NT2/D1 (cell line): ENCODE measurements around the gene LTBP1.

ENCODE experiments used
- DNase-seq: peaks from one replicate; pipeline ENCODE4 v3.0.0-alpha.2; 2011; ENCODE audit warnings: low read depth, low spot score
- H3K27me3 ChIP-seq: 2 replicates; pipeline ENCODE4 v1.6.0; 2011; ENCODE audit warnings: mild to moderate bottlenecking; ENCODE audit not compliant: insufficient read length, insufficient read depth
- H3K36me3 ChIP-seq: 2 replicates; pipeline ENCODE4 v1.6.1; 2011; ENCODE audit warnings: mild to moderate bottlenecking, low read length, mixed read lengths; ENCODE audit not compliant: insufficient read depth, insufficient read length
- H3K4me1 ChIP-seq: 2 replicates; pipeline ENCODE4 v1.5.1; 2011; ENCODE audit not compliant: insufficient read depth, insufficient read length
- H3K4me3 ChIP-seq: 2 replicates; pipeline ENCODE4 v1.5.1; 2011; ENCODE audit warnings: low read depth; ENCODE audit not compliant: insufficient read length
- H3K9ac ChIP-seq: 2 replicates; pipeline ENCODE4 v1.6.0; 2011; ENCODE audit warnings: low read depth; ENCODE audit not compliant: insufficient read length
- H3K9me3 ChIP-seq: 2 replicates; pipeline ENCODE4 v1.5.1; 2011; ENCODE audit warnings: mild to moderate bottlenecking, low read length; ENCODE audit not compliant: insufficient read depth
- SUZ12 ChIP-seq: IDR thresholded peaks from 2 replicates; pipeline ENCODE4 v1.6.1; 2011; ENCODE audit not compliant: insufficient read length, insufficient read depth; ENCODE audit errors: extremely low read depth
- YY1 ChIP-seq: IDR thresholded peaks from 2 replicates; pipeline ENCODE4 v1.6.1; 2011; ENCODE audit not compliant: insufficient read length, insufficient read depth
- ZNF274 ChIP-seq: IDR thresholded peaks from 2 replicates; pipeline ENCODE4 v1.6.1; 2011; ENCODE audit warnings: mild to moderate bottlenecking, low read depth, low read length

Gene LTBP1

DNA sequence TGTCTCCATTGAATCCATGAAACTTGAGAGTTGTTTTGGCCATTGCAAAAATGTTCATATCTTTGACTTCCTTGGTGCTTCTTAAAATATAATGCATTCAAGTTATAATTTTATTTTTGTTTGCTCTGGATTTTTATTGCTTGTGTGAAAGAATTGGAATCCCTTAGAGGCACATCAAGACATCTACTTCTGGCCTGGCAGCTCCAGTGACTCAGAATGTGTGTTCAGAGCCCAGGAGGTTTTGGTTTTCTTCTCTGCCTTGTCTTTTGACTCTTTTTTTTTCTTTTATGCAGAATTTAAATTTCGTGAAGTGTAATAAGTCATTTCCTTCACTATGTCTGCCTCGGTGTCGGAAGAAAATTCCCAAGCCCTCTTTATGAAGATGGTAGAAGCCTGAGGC, 180.2 kb downstream of the LTBP1 start:
- no peak for DNase-seq
- H3K4me1 ChIP-seq = no peaks in the 10 kb centered on the region
- TF ChIP-seq YY1 (no peak), SUZ12 (no peak), ZNF274 (no peak)
- H3K9me3 ChIP-seq = no peaks in the 10 kb centered on the region
- no peak overlapping the region for H3K9ac ChIP-seq
- no peaks in the 10 kb centered on the region for H3K36me3 ChIP-seq
- H3K27me3 ChIP-seq = no peaks in the 10 kb centered on the region
- H3K4me3 ChIP-seq = no peak overlapping the region

DNA sequence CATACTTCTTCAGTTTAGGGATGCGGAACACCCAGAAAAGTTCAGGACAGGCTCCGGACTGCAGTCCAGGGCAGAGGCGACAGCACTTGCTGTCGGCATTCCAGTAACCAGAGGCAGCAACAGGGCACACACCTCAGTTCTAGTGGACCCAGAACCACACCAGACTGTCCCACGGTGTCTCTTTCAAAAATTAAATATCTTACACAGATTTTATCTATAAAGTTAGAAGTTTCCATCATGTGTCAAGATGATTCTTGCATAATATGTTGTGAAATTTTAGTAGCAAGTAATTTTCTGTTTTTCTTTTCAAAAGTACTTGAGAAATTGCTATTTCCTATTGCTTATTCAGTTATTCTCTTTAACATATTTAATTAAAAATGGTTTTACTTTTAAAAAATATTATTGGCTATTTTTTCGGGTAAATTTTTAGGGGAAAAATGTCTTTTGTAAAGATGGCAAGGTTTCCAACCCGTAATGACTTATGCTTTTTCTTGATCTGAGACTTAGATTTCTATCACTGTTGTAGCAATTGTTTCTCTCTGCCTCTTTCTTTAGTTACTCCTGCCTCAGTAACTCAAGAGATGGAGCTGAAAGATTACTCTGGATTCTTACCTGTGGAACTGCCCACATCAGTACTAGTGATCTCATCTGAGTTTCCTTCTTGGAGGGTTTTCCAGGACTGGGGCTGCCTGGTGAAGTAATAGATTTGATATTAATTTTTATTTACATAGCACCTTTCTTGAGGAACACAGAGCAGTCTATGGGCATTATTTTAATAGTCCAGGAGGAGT, 182.7 kb downstream of the LTBP1 start:
- Histone ChIP-seq H3K4me1 (no peaks in the 10 kb centered on the region), H3K9me3 (no peaks in the 10 kb centered on the region), H3K4me3 (no peak overlapping the region), H3K36me3 (no peaks in the 10 kb centered on the region), H3K27me3 (no peaks in the 10 kb centered on the region), H3K9ac (no peak overlapping the region)
- no peak for DNase-seq
- TF ChIP-seq SUZ12 (no peak), YY1 (no peak), ZNF274 (no peak)

DNA sequence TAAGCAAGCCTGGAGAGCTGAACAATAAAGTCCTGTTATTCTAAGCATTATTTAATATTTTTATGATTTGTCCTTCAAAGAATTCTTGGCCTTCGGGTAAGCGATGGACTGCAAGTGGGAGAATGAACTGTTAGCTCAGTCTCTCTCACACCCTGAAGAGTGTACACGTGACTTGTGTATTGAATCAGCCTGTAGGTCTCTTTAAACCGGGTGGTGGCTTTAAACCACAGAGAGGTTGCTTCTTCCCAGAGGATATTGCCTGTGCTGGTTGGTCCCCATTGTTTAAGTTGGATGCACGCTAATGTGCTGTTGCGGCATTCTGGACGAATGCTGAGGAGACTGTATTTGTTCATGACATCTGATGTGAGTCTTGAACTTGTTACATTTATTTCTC, 183.3 kb downstream of the LTBP1 start:
- H3K36me3 ChIP-seq = no peaks in the 10 kb centered on the region
- H3K9ac ChIP-seq = no peak overlapping the region
- no peaks in the 10 kb centered on the region for H3K9me3 ChIP-seq
- no peaks in the 10 kb centered on the region for H3K27me3 ChIP-seq
- no peaks in the 10 kb centered on the region for H3K4me1 ChIP-seq
- DNase-seq = no peak
- no peak for TF ChIP-seq SUZ12
- no peak for TF ChIP-seq ZNF274
- TF ChIP-seq YY1 = no peak
- H3K4me3 ChIP-seq = no peak overlapping the region

DNA sequence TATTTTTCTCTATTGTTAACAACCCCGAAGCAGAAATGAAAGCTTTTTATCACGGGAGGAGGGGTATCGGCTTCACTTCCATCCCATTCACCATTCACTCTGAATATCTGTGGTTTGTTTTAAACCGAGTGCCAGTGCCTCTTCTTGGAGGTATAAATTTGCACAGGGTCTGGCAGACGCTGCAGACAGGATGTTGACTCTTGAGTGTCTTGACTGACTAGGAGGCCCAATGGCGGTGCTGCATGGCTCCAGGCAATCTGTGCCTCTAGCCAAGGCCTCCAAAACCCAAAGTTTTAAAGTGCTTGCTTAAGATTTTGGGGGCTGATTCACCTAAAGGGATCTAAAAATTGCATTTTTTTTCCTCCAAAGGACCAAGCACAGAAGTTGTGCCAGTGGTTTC, 183.8 kb downstream of the LTBP1 start:
- Histone ChIP-seq H3K9ac (no peak overlapping the region), H3K4me3 (no peak overlapping the region), H3K4me1 (no peaks in the 10 kb centered on the region), H3K9me3 (no peaks in the 10 kb centered on the region), H3K27me3 (no peaks in the 10 kb centered on the region), H3K36me3 (no peaks in the 10 kb centered on the region)
- TF ChIP-seq SUZ12 (no peak), ZNF274 (no peak), YY1 (no peak)
- no peak for DNase-seq

GRCh38 chr2:33131111-33131510, 184.4 kb downstream of the LTBP1 start:
- Histone ChIP-seq H3K9me3 (no peaks in the 10 kb centered on the region), H3K36me3 (no peaks in the 10 kb centered on the region), H3K4me1 (no peaks in the 10 kb centered on the region), H3K27me3 (no peaks in the 10 kb centered on the region), H3K4me3 (no peak overlapping the region), H3K9ac (no peak overlapping the region)
- TF ChIP-seq ZNF274 (no peak), SUZ12 (no peak), YY1 (no peak)
- no peak for DNase-seq

DNA sequence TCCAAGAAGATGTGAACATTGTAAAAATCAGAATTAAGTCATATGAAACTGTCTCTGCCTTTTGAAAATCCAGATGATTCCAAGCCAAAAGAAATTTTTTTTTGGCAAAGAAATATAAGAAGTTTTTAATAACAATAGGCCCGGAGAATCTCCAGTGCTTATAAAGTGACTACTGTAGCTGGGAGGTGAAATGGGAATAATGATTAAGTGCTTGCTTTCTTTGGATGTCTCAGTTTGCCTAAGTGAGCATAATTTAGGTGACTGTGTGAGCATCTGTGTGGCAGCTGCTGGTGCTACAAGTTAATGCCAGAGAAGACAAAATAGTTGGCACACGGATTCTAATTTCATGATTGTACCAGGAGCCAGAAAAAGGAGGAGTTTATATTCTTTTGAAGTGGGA, 185.0 kb downstream of the LTBP1 start:
- TF ChIP-seq ZNF274 (no peak), SUZ12 (no peak), YY1 (no peak)
- no peak for DNase-seq
- no peaks in the 10 kb centered on the region for H3K27me3 ChIP-seq
- no peaks in the 10 kb centered on the region for H3K36me3 ChIP-seq
- no peak overlapping the region for H3K4me3 ChIP-seq
- H3K9me3 ChIP-seq = no peaks in the 10 kb centered on the region
- H3K4me1 ChIP-seq = no peaks in the 10 kb centered on the region
- H3K9ac ChIP-seq = no peak overlapping the region

DNA sequence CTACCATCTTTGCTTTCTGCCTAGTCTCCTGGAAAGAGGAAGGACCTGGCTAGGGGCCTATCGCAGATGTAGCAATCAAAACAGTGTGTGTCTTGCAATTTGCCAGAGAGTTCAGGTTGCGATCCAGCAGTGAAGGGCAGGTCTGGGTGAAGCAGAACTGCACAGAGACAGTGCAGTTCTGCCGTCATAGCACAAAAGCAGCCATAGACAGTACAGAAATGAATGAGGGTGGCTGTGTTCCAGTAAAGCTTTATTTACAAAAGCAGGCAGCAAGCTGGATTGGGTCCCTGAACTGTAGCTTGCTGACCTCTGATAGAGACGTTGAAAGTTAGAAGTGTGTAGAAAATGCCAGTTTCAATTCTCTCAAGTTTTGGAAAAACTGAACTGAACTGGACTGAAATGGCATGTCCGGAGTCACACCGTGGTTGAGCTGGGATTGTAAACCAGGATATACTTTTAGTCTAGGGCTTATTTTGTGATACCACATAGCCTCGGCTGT, 186.8 kb downstream of the LTBP1 start:
- H3K9ac ChIP-seq = no peak overlapping the region
- H3K27me3 ChIP-seq = no peaks in the 10 kb centered on the region
- TF ChIP-seq SUZ12 (no peak), ZNF274 (no peak), YY1 (no peak)
- no peak for DNase-seq
- H3K4me1 ChIP-seq = no peaks in the 10 kb centered on the region
- H3K4me3 ChIP-seq = no peak overlapping the region
- no peaks in the 10 kb centered on the region for H3K36me3 ChIP-seq
- no peaks in the 10 kb centered on the region for H3K9me3 ChIP-seq
